ENCODE data around the gene PPP2R5E. TPM values are rescaled to one million over a fixed set of nuclear protein-coding genes. Genes with fewer than 3 reads are reported as not detected.

PPP2R5E gene
- polyA plus RNA-seq, 3 donors: 8.9 to 26.3 (median 15.1) TPM

GRCh38 chr14:63362389-63362819 is 180.8 kb downstream of the PPP2R5E start:
- WGBS (ENCODE audit: insufficient coverage): 39% methylated on average over 4 of the region's 8 CpGs

GRCh38 chr14:63361790-63362189 is 181.4 kb downstream of the PPP2R5E start:
- Histone ChIP-seq H3K9ac (ENCODE audit: insufficient read depth, low read length, poor library complexity, severe bottlenecking) (no peak overlapping the region), H4K20me1 (ENCODE audit: insufficient read depth, low read length) (no peaks in the 10 kb centered on the region), H3K36me3 (replicated peaks in 1 of 2; ENCODE audit: control insufficient read depth in 1 of 2, insufficient read depth in 2 of 2, low read length in 2 of 2) (no peaks in the 10 kb centered on the region), H3K9me3 (replicated peaks in 1 of 2; ENCODE audit: control insufficient read depth in 1 of 2, insufficient read depth in 1 of 2, low read length in 2 of 2) (no peaks in the 10 kb centered on the region), H3K4me1 (ENCODE audit: control insufficient read depth in 1 of 2, insufficient read depth in 2 of 2, low read length in 2 of 2) (no peaks in the 10 kb centered on the region), H3K4me3 (replicated peaks in 1 of 3; ENCODE audit: low read depth in 2 of 3, low read length in 3 of 3) (no peak overlapping the region), H3K79me2 (ENCODE audit: insufficient read depth, low read length) (no peaks in the 10 kb centered on the region), H2AFZ (ENCODE audit: insufficient read depth, low read depth, low read length, poor library complexity, severe bottlenecking) (no peak overlapping the region), H3K4me2 (replicated peaks; ENCODE audit: extremely low read depth, low read length, poor library complexity, severe bottlenecking) (no peak overlapping the region), H3K27me3 (ENCODE audit: control insufficient read depth in 2 of 2, insufficient read depth in 2 of 2, low read length in 2 of 2) (no peaks in the 10 kb centered on the region), H3K27ac (ENCODE audit: low read depth in 1 of 2, low read length in 2 of 2) (no peak overlapping the region)
- H3K36me3 Mint-ChIP-seq: no peaks in the 10 kb centered on the region
- WGBS (ENCODE audit: insufficient coverage): 75% methylated on average over 3 of the region's 4 CpGs
- no peak overlapping the region for H3K4me3 Mint-ChIP-seq
- H3K27ac Mint-ChIP-seq: no peak overlapping the region
- no peak for TF ChIP-seq CTCF (IDR thresholded peaks at IDR 0.05)
- peaks cover 0 to 6% (median 2%) of the 10 kb centered on the region in 7 donors for H3K9me3 Mint-ChIP-seq
- DNase-seq: no peak
- H3K4me1 Mint-ChIP-seq: no peaks in the 10 kb centered on the region
- H3K27me3 Mint-ChIP-seq (ENCODE audit: low read depth in 3 of 3): peaks cover 0 to 10% (median 6%) of the 10 kb centered on the region in 3 donors
- intact Hi-C loops (cut with micrococcal nuclease): no loop called here

More at GRCh38 chr14:63362389-63362819, 180.8 kb downstream of the PPP2R5E start:
- Histone ChIP-seq H3K9ac (ENCODE audit: insufficient read depth, low read length, poor library complexity, severe bottlenecking) (no peak overlapping the region), H3K4me3 (replicated peaks in 1 of 3; ENCODE audit: low read depth in 2 of 3, low read length in 3 of 3) (no peak overlapping the region), H4K20me1 (ENCODE audit: insufficient read depth, low read length) (no peaks in the 10 kb centered on the region), H3K27ac (ENCODE audit: low read depth in 1 of 2, low read length in 2 of 2) (no peak overlapping the region), H3K79me2 (ENCODE audit: insufficient read depth, low read length) (no peaks in the 10 kb centered on the region), H3K4me1 (ENCODE audit: control insufficient read depth in 1 of 2, insufficient read depth in 2 of 2, low read length in 2 of 2) (no peaks in the 10 kb centered on the region), H3K9me3 (replicated peaks in 1 of 2; ENCODE audit: control insufficient read depth in 1 of 2, insufficient read depth in 1 of 2, low read length in 2 of 2) (no peaks in the 10 kb centered on the region), H3K27me3 (ENCODE audit: control insufficient read depth in 2 of 2, insufficient read depth in 2 of 2, low read length in 2 of 2) (no peaks in the 10 kb centered on the region), H3K4me2 (replicated peaks; ENCODE audit: extremely low read depth, low read length, poor library complexity, severe bottlenecking) (no peak overlapping the region), H2AFZ (ENCODE audit: insufficient read depth, low read depth, low read length, poor library complexity, severe bottlenecking) (no peak overlapping the region), H3K36me3 (replicated peaks in 1 of 2; ENCODE audit: control insufficient read depth in 1 of 2, insufficient read depth in 2 of 2, low read length in 2 of 2) (no peaks in the 10 kb centered on the region)
- Mint-ChIP-seq H3K27me3 (ENCODE audit: low read depth in 3 of 3) (peaks cover 0 to 7% (median 6%) of the 10 kb centered on the region in 3 donors), H3K4me3 (no peak overlapping the region), H3K36me3 (no peaks in the 10 kb centered on the region), H3K27ac (no peak overlapping the region), H3K9me3 (peaks cover 0 to 6% (median 2%) of the 10 kb centered on the region in 7 donors), H3K4me1 (no peaks in the 10 kb centered on the region)
- intact Hi-C loops (cut with micrococcal nuclease): no loop called here
- no peak for TF ChIP-seq CTCF (IDR thresholded peaks at IDR 0.05)
- no peak for DNase-seq
